Measurements from ENCODE around the gene CRYBB3. TPM values are rescaled to one million over a fixed set of nuclear protein-coding genes. Genes with fewer than 3 reads are reported as not detected.
A peak's percentile ranks its signal among the peaks of the same experiment; 100 is the strongest.

CRYBB3 gene
- total RNA-seq, 1 experiment from 2014 or later = 0.39 TPM

- Mint-ChIP-seq H3K36me3 (ENCODE audit: insufficient read depth in 1 of 3, low read depth in 3 of 3) (peaks cover 10 to 23% (median 13%) of the 10 kb centered on the region in 3 experiments), H3K9me3 (peaks cover 0 to 2% of the 10 kb centered on the region in 2 experiments; a peak in 1 of 5 replicates), H3K27me3 (ENCODE audit: low read depth) (no peaks in the 10 kb centered on the region), H3K4me1 (peaks cover 9% of the 10 kb centered on the region in 2 experiments), H3K4me3 (no peak overlapping the region), H3K27ac (peak overlapping the region in 1 of 3 experiments; percentile 15; a peak in 2 of 7 replicates)
- H4K20me1 ChIP-seq (ENCODE audit: control insufficient read depth, insufficient read depth, insufficient read length) = no peaks in the 10 kb centered on the region
- no peak for TF ChIP-seq CTCF (conservative IDR thresholded peaks at IDR 0.05)
- H2BK15ac ChIP-seq (ENCODE audit: low read depth, low read length) = no peak overlapping the region
- no peak overlapping the region for H2BK20ac ChIP-seq (ENCODE audit: low read depth, low read length, poor library complexity, severe bottlenecking)
- no peak overlapping the region for H4K91ac ChIP-seq (ENCODE audit: insufficient read length, low read depth, low read length)
- H3K4ac ChIP-seq (ENCODE audit: low read depth, low read length) = no peak overlapping the region
- no CpG with 5 or more reads among the region's 6 CpGs for WGBS (ENCODE audit: extremely low coverage, insufficient read length, low lambda C conversion rate)
- no peak overlapping the region for H3K4me2 ChIP-seq (ENCODE audit: insufficient read depth, insufficient read length, low read length)
- no peak overlapping the region for H4K5ac ChIP-seq (ENCODE audit: insufficient read length, low read depth, low read length)
- no peaks in the 10 kb centered on the region for H3K4me1 ChIP-seq (ENCODE audit: insufficient read depth, low read length)
- no peak overlapping the region for H3K56ac ChIP-seq (ENCODE audit: insufficient read length, low read depth, low read length)
- no peak overlapping the region for H3T11ph ChIP-seq (ENCODE audit: low read length)
- no peak overlapping the region for H3K18ac ChIP-seq (ENCODE audit: insufficient read length, low read depth, low read length)
- H3K9me3 ChIP-seq (ENCODE audit: control insufficient read depth, low read depth, low read length) = no peaks in the 10 kb centered on the region
- H3K27ac ChIP-seq (ENCODE audit: insufficient read length, low read depth, low read length) = no peak overlapping the region
- H3K14ac ChIP-seq (ENCODE audit: insufficient read depth, low read length) = no peak overlapping the region
- no peak overlapping the region for H2BK5ac ChIP-seq (ENCODE audit: insufficient read length, low read length)
- H2BK12ac ChIP-seq (ENCODE audit: insufficient read length, low read depth, low read length) = no peak overlapping the region
- no peaks in the 10 kb centered on the region for H3K79me2 ChIP-seq (ENCODE audit: insufficient read depth, low read length)
- H2AK5ac ChIP-seq (ENCODE audit: insufficient read length, low read length) = no peak overlapping the region
- no peak overlapping the region for H3K9ac ChIP-seq (ENCODE audit: extremely low read depth, insufficient read length, low read length)
- no peaks in the 10 kb centered on the region; the same call in 1 of the 2 replicates for H3K27me3 ChIP-seq (ENCODE audit: insufficient read depth, low read length)
- H3K79me1 ChIP-seq (ENCODE audit: insufficient read depth, low read depth, low read length, poor library complexity, severe bottlenecking) = no peaks in the 10 kb centered on the region
- DNase-seq = no peak
- H2AFZ ChIP-seq (ENCODE audit: low read length) = no peak overlapping the region
- H3K23me2 ChIP-seq (ENCODE audit: insufficient read length, low read depth, low read length, poor library complexity, severe bottlenecking) = no peaks in the 10 kb centered on the region
- no peak overlapping the region for H4K8ac ChIP-seq (replicated peaks; ENCODE audit: insufficient read length, low read depth, low read length)
- no peak overlapping the region for H2BK120ac ChIP-seq (ENCODE audit: low read depth, low read length, poor library complexity, severe bottlenecking)
- H3K23ac ChIP-seq (ENCODE audit: insufficient read length, low read depth, low read length) = no peak overlapping the region
These were observed 23.5 kb upstream of the CRYBB3 start for GRCh38 chr22:25176175-25176574.

All from H9 (cell line).